Measurements from ENCODE around the gene SPTLC2. TPM values are rescaled to one million over a fixed set of nuclear protein-coding genes. Genes with fewer than 3 reads are reported as not detected.

Gene SPTLC2
- total and polyA plus RNA-seq, 2 of the 8 experiments (the other 6 are each of a cell fraction or from before 2014, with no cell fraction given), result 8.9 to 35.1 TPM

DNA sequence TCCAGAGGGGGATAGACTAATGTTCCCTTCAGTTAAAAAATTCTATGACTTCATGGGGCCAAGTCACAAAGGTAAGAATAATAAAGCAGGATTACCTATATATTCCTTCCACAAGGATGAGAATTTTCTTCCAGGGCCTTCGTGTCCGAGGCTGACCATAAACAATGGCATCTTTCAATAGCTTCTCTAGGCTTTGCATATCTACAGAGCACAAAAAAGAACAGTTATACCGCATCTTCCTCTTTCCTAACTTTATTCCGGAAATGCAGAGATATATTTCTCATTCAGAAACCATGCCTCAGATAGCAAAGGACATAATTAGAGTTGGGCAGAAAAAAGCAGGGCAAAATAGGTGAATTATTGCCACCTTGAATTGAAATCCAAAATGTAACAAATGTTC is 59.5 kb downstream of the SPTLC2 start:
- Histone ChIP-seq H3K4me3 (ENCODE audit: extremely low read depth in 1 of 4, insufficient read depth in 2 of 4, low read depth in 3 of 4, low read length in 4 of 4) (no peak overlapping the region), H2BK12ac (ENCODE audit: low read depth, low read length) (no peak overlapping the region), H4K20me1 (replicated peaks in 1 of 2; ENCODE audit: control insufficient read depth in 1 of 2, insufficient read depth in 2 of 2, low read length in 2 of 2) (no peaks in the 10 kb centered on the region), H2BK120ac (replicated peaks; ENCODE audit: low read depth, low read length) (no peak overlapping the region), H3K79me1 (ENCODE audit: low read depth, low read length) (no peaks in the 10 kb centered on the region; the same call in 1 of the 2 replicates), H2BK5ac (ENCODE audit: low read depth, low read length) (no peak overlapping the region), H3K23me2 (ENCODE audit: low read depth, low read length) (no peaks in the 10 kb centered on the region), H2BK15ac (ENCODE audit: low read length) (no peak overlapping the region), H3K56ac (replicated peaks; ENCODE audit: insufficient read length, low read depth, low read length) (no peak overlapping the region), H3K36me3 (ENCODE audit: control insufficient read depth in 2 of 4, insufficient read depth in 4 of 4, low read length in 3 of 4) (peaks cover 6 to 20% (median 10%) of the 10 kb centered on the region in 4 experiments; a peak in 7 of 8 replicates), H2AK5ac (ENCODE audit: low read depth, low read length) (no peak overlapping the region), H3K4me2 (ENCODE audit: insufficient read depth in 1 of 2, low read depth in 2 of 2, low read length in 2 of 2) (no peak overlapping the region), H3K14ac (ENCODE audit: insufficient read length) (no peak overlapping the region), H3K4me1 (replicated peaks in 1 of 4; ENCODE audit: control insufficient read depth in 3 of 4, insufficient read depth in 4 of 4, low read length in 3 of 4) (no peaks in the 10 kb centered on the region), H3K9me3 (ENCODE audit: insufficient read depth in 2 of 2, low read depth in 1 of 2, low read length in 1 of 2) (no peaks in the 10 kb centered on the region), H4K8ac (ENCODE audit: extremely low read depth, insufficient read depth, low read length) (no peak overlapping the region), H3K23ac (ENCODE audit: insufficient read length) (no peak overlapping the region), H3K27me3 (replicated peaks in 1 of 4; ENCODE audit: control insufficient read depth in 3 of 4, extremely low read depth in 1 of 4, insufficient read depth in 3 of 4, low read length in 3 of 4) (no peaks in the 10 kb centered on the region), H3K18ac (ENCODE audit: extremely low read depth, low read length) (no peak overlapping the region), H2BK20ac (ENCODE audit: low read length) (no peak overlapping the region), H4K5ac (ENCODE audit: insufficient read length, low read depth, low read length) (no peak overlapping the region), H2AFZ (ENCODE audit: low read length) (no peak overlapping the region), H3K9ac (replicated peaks in 1 of 4; ENCODE audit: extremely low read depth in 1 of 4, low read depth in 3 of 4, low read length in 3 of 4) (no peak overlapping the region), H3K27ac (ENCODE audit: low read depth, low read length) (no peak overlapping the region), H4K91ac (replicated peaks; ENCODE audit: insufficient read length, low read length) (no peak overlapping the region), H3K4ac (replicated peaks; ENCODE audit: insufficient read length, low read depth, low read length) (no peak overlapping the region), H3K79me2 (ENCODE audit: control insufficient read depth in 1 of 2, insufficient read depth in 2 of 2, low read length in 2 of 2) (no peaks in the 10 kb centered on the region)
- 84% methylated on average over 4 of the region's 4 CpGs; no CpG with 5 or more reads in 1 of the 2 experiments for WGBS, 2 experiments (ENCODE audit: extremely low coverage in 1 of 2, insufficient coverage in 1 of 2, insufficient read length in 1 of 2, insufficient replicate concordance in 2 of 2, low coverage in 1 of 2, low lambda C conversion rate in 2 of 2, missing lambda C conversion rate in 1 of 2)
- no peak for DNase-seq (ENCODE audit: low read depth in 1 of 2, low spot score in 2 of 2)
- no peak for FAIRE-seq
- CTCF ChIA-PET (ENCODE audit: partially characterized antibody), result interaction anchor here (1.0 kb wide), 1 partner anchor 242 kb away, joined by 3 read pairs; no protein-coding TSS in a partner anchor
- POLR2A ChIA-PET (ENCODE audit: partially characterized antibody), result no interaction called here
- TF ChIP-seq SRF (IDR thresholded peaks at IDR 0.05; ENCODE audit: low read depth, low read length), result no peak
- TF ChIP-seq POLR2A (IDR thresholded peaks at IDR 0.05; ENCODE audit: control extremely low read depth in 1 of 2, low read depth in 2 of 2, low read length in 2 of 2), result no peak
- no peak for TF ChIP-seq GTF2F1 (IDR thresholded peaks at IDR 0.05; ENCODE audit: borderline replicate concordance, low read depth, low read length)
- TF ChIP-seq TAF1 (IDR thresholded peaks at IDR 0.05; ENCODE audit: low read depth, low read length), result no peak
- TF ChIP-seq TCF12 (IDR thresholded peaks at IDR 0.05; ENCODE audit: low read depth, low read length), result no peak
- no peak for TF ChIP-seq TAF7 (optimal IDR thresholded peaks at IDR 0.05; ENCODE audit: borderline replicate concordance, low read depth, low read length)
- TF ChIP-seq KDM1A (IDR thresholded peaks at IDR 0.05; ENCODE audit: borderline replicate concordance, low read length), result no peak
- no peak for TF ChIP-seq MAFK (IDR thresholded peaks at IDR 0.05; ENCODE audit: low read depth, low read length)
- TF ChIP-seq, protein P1, sequence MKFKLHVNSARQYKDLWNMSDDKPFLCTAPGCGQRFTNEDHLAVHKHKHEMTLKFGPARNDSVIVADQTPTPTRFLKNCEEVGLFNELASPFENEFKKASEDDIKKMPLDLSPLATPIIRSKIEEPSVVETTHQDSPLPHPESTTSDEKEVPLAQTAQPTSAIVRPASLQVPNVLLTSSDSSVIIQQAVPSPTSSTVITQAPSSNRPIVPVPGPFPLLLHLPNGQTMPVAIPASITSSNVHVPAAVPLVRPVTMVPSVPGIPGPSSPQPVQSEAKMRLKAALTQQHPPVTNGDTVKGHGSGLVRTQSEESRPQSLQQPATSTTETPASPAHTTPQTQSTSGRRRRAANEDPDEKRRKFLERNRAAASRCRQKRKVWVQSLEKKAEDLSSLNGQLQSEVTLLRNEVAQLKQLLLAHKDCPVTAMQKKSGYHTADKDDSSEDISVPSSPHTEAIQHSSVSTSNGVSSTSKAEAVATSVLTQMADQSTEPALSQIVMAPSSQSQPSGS (IDR thresholded peaks at IDR 0.05; ENCODE audit: low read length), result no peak
- TF ChIP-seq YY1 (IDR thresholded peaks at IDR 0.05; ENCODE audit: low read depth, low read length), result no peak
- no peak for TF ChIP-seq RFX5 (IDR thresholded peaks at IDR 0.05; ENCODE audit: borderline replicate concordance, low read depth, low read length)
- no peak for TF ChIP-seq POU5F1 (IDR thresholded peaks at IDR 0.05; ENCODE audit: low read depth, low read length)
- TF ChIP-seq SIRT6 (IDR thresholded peaks at IDR 0.05; ENCODE audit: low read length), result no peak
- no peak for TF ChIP-seq SIN3A (conservative IDR thresholded peaks at IDR 0.05 in 1 of 2, IDR thresholded peaks at IDR 0.05 in 1 of 2; ENCODE audit: low read depth in 1 of 2, low read length in 2 of 2)
